ENCODE data around the gene JARID2.

The JARID2 gene

GRCh38 chr6:15341311-15342001, 95.6 kb downstream of the JARID2 start:
- H3K4me3 ChIP-seq (ENCODE audit: control insufficient read depth in 1 of 7, extremely low read depth in 1 of 7, insufficient read depth in 4 of 7, low read depth in 2 of 7, low read length in 6 of 7): peak overlapping the region in 4 of 7 experiments; percentile 16 to 53 (median 30)
- peak in 1 of 3 donors; percentile 58 for DNase-seq
- ChIA-PET POLR2A (no interaction called here), CTCF (interaction anchor here (1.6 kb wide), 1 partner anchor 7 kb away, joined by 3 read pairs; no protein-coding TSS in a partner anchor)
- H3K9me3 ChIP-seq (ENCODE audit: control extremely low read depth in 1 of 5, control insufficient read depth in 4 of 5, insufficient read depth in 2 of 5, low read depth in 1 of 5, low read length in 4 of 5): no peaks in the 10 kb centered on the region
- H3K27me3 ChIP-seq (replicated peaks in 2 of 5; ENCODE audit: control insufficient read depth in 4 of 5, insufficient read depth in 5 of 5, low read length in 4 of 5): no peaks in the 10 kb centered on the region
- H3K36me3 ChIP-seq (ENCODE audit: control insufficient read depth in 4 of 4, insufficient read depth in 4 of 4, low read length in 3 of 4): no peaks in the 10 kb centered on the region
- WGBS (ENCODE audit: insufficient coverage): no CpG with 5 or more reads among the region's 3 CpGs
- H3K4me1 ChIP-seq (ENCODE audit: control extremely low read depth in 1 of 4, control insufficient read depth in 4 of 4, insufficient read depth in 4 of 4, low read length in 3 of 4): peaks cover 36 to 96% (median 82%) of the 10 kb centered on the region in 4 experiments
- peak overlapping the region in 1 of 2 experiments; percentile 71 for H3K27ac ChIP-seq (ENCODE audit: insufficient read depth in 1 of 2, low read depth in 1 of 2, low read length in 2 of 2, poor library complexity in 1 of 2, severe bottlenecking in 2 of 2)

DNA sequence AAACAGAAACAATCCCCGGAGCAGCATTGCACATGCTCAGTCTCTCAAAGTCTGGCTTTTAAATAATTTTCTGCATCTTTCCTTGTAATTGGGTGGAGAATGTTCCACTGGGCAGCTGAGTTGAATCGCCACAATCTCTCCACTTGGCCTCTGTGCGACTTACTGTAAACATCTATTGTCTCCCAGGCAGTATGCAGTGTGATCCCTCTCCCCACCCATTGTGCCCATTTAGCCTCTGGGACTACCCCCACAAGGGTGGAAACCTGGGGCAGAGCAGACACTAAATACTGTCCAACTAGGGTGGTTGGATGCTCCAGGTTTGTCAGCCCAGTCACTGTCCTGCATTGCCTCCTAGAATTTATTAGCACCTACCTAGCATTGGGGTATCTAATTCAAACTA, 96.2 kb downstream of the JARID2 start:
- no peak for DNase-seq
- CTCF ChIA-PET: interaction anchor here (1.2 to 1.3 kb wide), 2 partner anchors 10 to 78 kb away, joined by 3 to 4 read pairs; no protein-coding TSS in a partner anchor
- no peaks in the 10 kb centered on the region for H3K9me3 ChIP-seq (ENCODE audit: control extremely low read depth in 1 of 5, control insufficient read depth in 4 of 5, insufficient read depth in 2 of 5, low read depth in 1 of 5, low read length in 4 of 5)
- no peak overlapping the region for H3K4me3 ChIP-seq (ENCODE audit: control insufficient read depth in 1 of 7, extremely low read depth in 1 of 7, insufficient read depth in 4 of 7, low read depth in 2 of 7, low read length in 6 of 7)
- H3K36me3 ChIP-seq (ENCODE audit: control insufficient read depth in 4 of 4, insufficient read depth in 4 of 4, low read length in 3 of 4): no peaks in the 10 kb centered on the region
- 100% methylated on average over 2 of the region's 3 CpGs for WGBS (ENCODE audit: insufficient coverage)
- H3K4me1 ChIP-seq (ENCODE audit: control extremely low read depth in 1 of 4, control insufficient read depth in 4 of 4, insufficient read depth in 4 of 4, low read length in 3 of 4): peaks cover 35 to 95% (median 80%) of the 10 kb centered on the region in 4 experiments
- H3K27me3 ChIP-seq (replicated peaks in 2 of 5; ENCODE audit: control insufficient read depth in 4 of 5, insufficient read depth in 5 of 5, low read length in 4 of 5): no peaks in the 10 kb centered on the region
- POLR2A ChIA-PET: no interaction called here
- H3K27ac ChIP-seq (ENCODE audit: insufficient read depth in 1 of 2, low read depth in 1 of 2, low read length in 2 of 2, poor library complexity in 1 of 2, severe bottlenecking in 2 of 2): peak overlapping the region in 1 of 2 experiments; percentile 71

DNA sequence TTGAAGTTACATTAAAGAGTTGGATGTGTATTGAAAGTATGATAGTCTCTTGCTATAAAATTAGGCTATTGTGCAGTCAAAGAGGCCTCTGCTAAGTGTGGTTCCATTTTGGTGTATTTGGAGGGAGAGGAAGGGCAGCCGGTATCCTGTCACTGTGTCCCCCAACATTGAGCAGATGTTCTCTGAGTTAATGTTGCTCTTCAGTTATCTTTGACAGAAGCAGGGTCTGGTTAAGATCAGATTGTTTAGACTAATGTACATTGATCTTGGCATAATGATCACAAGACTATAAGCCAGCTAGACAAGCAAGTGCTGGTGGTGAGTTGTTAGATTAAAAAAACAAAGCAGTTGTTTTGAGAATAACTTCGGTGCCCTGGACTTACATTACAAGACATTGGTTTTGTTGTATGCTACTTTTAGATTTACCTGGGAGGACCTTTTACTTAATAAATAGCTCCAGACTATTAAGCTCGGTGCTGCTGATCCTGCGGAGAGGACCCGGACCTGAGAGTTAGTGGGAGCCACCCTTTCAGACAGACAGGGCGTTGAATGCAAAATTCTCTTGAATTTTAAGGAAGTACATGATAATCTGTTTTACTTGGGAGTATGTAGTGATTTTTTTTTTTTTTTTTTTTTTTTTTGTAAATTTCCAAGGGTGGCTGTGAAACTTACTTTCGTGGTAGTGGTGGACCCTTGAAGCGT, 97.8 kb downstream of the JARID2 start:
- no peaks in the 10 kb centered on the region for H3K36me3 ChIP-seq (ENCODE audit: control insufficient read depth in 4 of 4, insufficient read depth in 4 of 4, low read length in 3 of 4)
- 33% methylated on average over 1 of the region's 8 CpGs for WGBS (ENCODE audit: insufficient coverage)
- H3K4me3 ChIP-seq (ENCODE audit: control insufficient read depth in 1 of 7, extremely low read depth in 1 of 7, insufficient read depth in 4 of 7, low read depth in 2 of 7, low read length in 6 of 7): no peak overlapping the region
- ChIA-PET CTCF (interaction anchor here (1.0 to 1.4 kb wide), 3 partner anchors 18 to 45 kb away, joined by 3 to 6 read pairs (median 3); no protein-coding TSS in a partner anchor), POLR2A (interaction anchor here (0.6 kb wide), 1 partner anchor 33 kb away, joined by 5 read pairs; no protein-coding TSS in a partner anchor)
- peak in 2 of 3 donors; percentile 78 to 90 for DNase-seq
- no peaks in the 10 kb centered on the region for H3K9me3 ChIP-seq (ENCODE audit: control extremely low read depth in 1 of 5, control insufficient read depth in 4 of 5, insufficient read depth in 2 of 5, low read depth in 1 of 5, low read length in 4 of 5)
- H3K4me1 ChIP-seq (ENCODE audit: control extremely low read depth in 1 of 4, control insufficient read depth in 4 of 4, insufficient read depth in 4 of 4, low read length in 3 of 4): peaks cover 42 to 87% (median 69%) of the 10 kb centered on the region in 4 experiments
- no peaks in the 10 kb centered on the region for H3K27me3 ChIP-seq (replicated peaks in 2 of 5; ENCODE audit: control insufficient read depth in 4 of 5, insufficient read depth in 5 of 5, low read length in 4 of 5)
- no peak overlapping the region for H3K27ac ChIP-seq (ENCODE audit: insufficient read depth in 1 of 2, low read depth in 1 of 2, low read length in 2 of 2, poor library complexity in 1 of 2, severe bottlenecking in 2 of 2)

GRCh38 chr6:15344192-15344519, 98.3 kb downstream of the JARID2 start:
- ChIA-PET CTCF (interaction anchor here (1.0 to 1.4 kb wide), 4 partner anchors 13 to 45 kb away, joined by 3 to 6 read pairs (median 4); no protein-coding TSS in a partner anchor), POLR2A (interaction anchor here (0.6 kb wide), 1 partner anchor 33 kb away, joined by 5 read pairs; no protein-coding TSS in a partner anchor)
- Histone ChIP-seq H3K27ac (ENCODE audit: insufficient read depth in 1 of 2, low read depth in 1 of 2, low read length in 2 of 2, poor library complexity in 1 of 2, severe bottlenecking in 2 of 2) (no peak overlapping the region), H3K36me3 (ENCODE audit: control insufficient read depth in 4 of 4, insufficient read depth in 4 of 4, low read length in 3 of 4) (no peaks in the 10 kb centered on the region), H3K27me3 (replicated peaks in 2 of 5; ENCODE audit: control insufficient read depth in 4 of 5, insufficient read depth in 5 of 5, low read length in 4 of 5) (no peaks in the 10 kb centered on the region), H3K4me1 (ENCODE audit: control extremely low read depth in 1 of 4, control insufficient read depth in 4 of 4, insufficient read depth in 4 of 4, low read length in 3 of 4) (peaks cover 45 to 86% (median 66%) of the 10 kb centered on the region in 4 experiments), H3K4me3 (ENCODE audit: control insufficient read depth in 1 of 7, extremely low read depth in 1 of 7, insufficient read depth in 4 of 7, low read depth in 2 of 7, low read length in 6 of 7) (no peak overlapping the region), H3K9me3 (ENCODE audit: control extremely low read depth in 1 of 5, control insufficient read depth in 4 of 5, insufficient read depth in 2 of 5, low read depth in 1 of 5, low read length in 4 of 5) (no peaks in the 10 kb centered on the region)
- DNase-seq: no peak
- WGBS (ENCODE audit: insufficient coverage): no CpG with 5 or more reads among the region's 3 CpGs

GRCh38 chr6:15344831-15345230, 99.0 kb downstream of the JARID2 start:
- no CpG with 5 or more reads among the region's 2 CpGs for WGBS (ENCODE audit: insufficient coverage)
- DNase-seq: peak in 1 of 3 donors; percentile 56
- Histone ChIP-seq H3K36me3 (ENCODE audit: control insufficient read depth in 4 of 4, insufficient read depth in 4 of 4, low read length in 3 of 4) (peaks cover 0 to 5% (median 0%) of the 10 kb centered on the region in 4 experiments), H3K27me3 (replicated peaks in 2 of 5; ENCODE audit: control insufficient read depth in 4 of 5, insufficient read depth in 5 of 5, low read length in 4 of 5) (no peaks in the 10 kb centered on the region), H3K27ac (ENCODE audit: insufficient read depth in 1 of 2, low read depth in 1 of 2, low read length in 2 of 2, poor library complexity in 1 of 2, severe bottlenecking in 2 of 2) (no peak overlapping the region), H3K9me3 (ENCODE audit: control extremely low read depth in 1 of 5, control insufficient read depth in 4 of 5, insufficient read depth in 2 of 5, low read depth in 1 of 5, low read length in 4 of 5) (no peaks in the 10 kb centered on the region), H3K4me3 (ENCODE audit: control insufficient read depth in 1 of 7, extremely low read depth in 1 of 7, insufficient read depth in 4 of 7, low read depth in 2 of 7, low read length in 6 of 7) (no peak overlapping the region), H3K4me1 (ENCODE audit: control extremely low read depth in 1 of 4, control insufficient read depth in 4 of 4, insufficient read depth in 4 of 4, low read length in 3 of 4) (peaks cover 45 to 86% (median 64%) of the 10 kb centered on the region in 4 experiments)
- ChIA-PET CTCF (interaction anchor here (0.7 to 1.4 kb wide), 4 partner anchors 10 to 44 kb away, joined by 3 to 6 read pairs (median 4); no protein-coding TSS in a partner anchor), POLR2A (no interaction called here)

GRCh38 chr6:15346315-15346714, 100.4 kb downstream of the JARID2 start:
- Histone ChIP-seq H3K27me3 (replicated peaks in 2 of 5; ENCODE audit: control insufficient read depth in 4 of 5, insufficient read depth in 5 of 5, low read length in 4 of 5) (no peaks in the 10 kb centered on the region), H3K27ac (ENCODE audit: insufficient read depth in 1 of 2, low read depth in 1 of 2, low read length in 2 of 2, poor library complexity in 1 of 2, severe bottlenecking in 2 of 2) (no peak overlapping the region), H3K4me1 (ENCODE audit: control extremely low read depth in 1 of 4, control insufficient read depth in 4 of 4, insufficient read depth in 4 of 4, low read length in 3 of 4) (peaks cover 34 to 72% (median 57%) of the 10 kb centered on the region in 4 experiments), H3K4me3 (ENCODE audit: control insufficient read depth in 1 of 7, extremely low read depth in 1 of 7, insufficient read depth in 4 of 7, low read depth in 2 of 7, low read length in 6 of 7) (no peak overlapping the region), H3K9me3 (ENCODE audit: control extremely low read depth in 1 of 5, control insufficient read depth in 4 of 5, insufficient read depth in 2 of 5, low read depth in 1 of 5, low read length in 4 of 5) (no peaks in the 10 kb centered on the region), H3K36me3 (ENCODE audit: control insufficient read depth in 4 of 4, insufficient read depth in 4 of 4, low read length in 3 of 4) (peaks cover 0 to 9% (median 2%) of the 10 kb centered on the region in 4 experiments)
- no peak for DNase-seq
- ChIA-PET CTCF (interaction anchor here (1.1 to 2.1 kb wide), 2 partner anchors 8 to 14 kb away, joined by 3 to 5 read pairs; no protein-coding TSS in a partner anchor), POLR2A (no interaction called here)
- 60% methylated on average over 1 of the region's 5 CpGs for WGBS (ENCODE audit: insufficient coverage)

Data from common myeloid progenitor, CD34-positive (primary cell).